Erythroblast (primary cell): ENCODE measurements around the gene UBE2U.

Experiments
- GATA1 ChIP-seq: IDR thresholded peaks from 2 replicates; pipeline ENCODE4 v1.6.1; 2011; ENCODE audit warnings: low read depth, mild to moderate bottlenecking, control low read depth, low read length, moderate library complexity
- POLR2A ChIP-seq: IDR thresholded peaks from 2 replicates; pipeline ENCODE4 v1.6.1; 2011; ENCODE audit warnings: mild to moderate bottlenecking, low read length

DNA sequence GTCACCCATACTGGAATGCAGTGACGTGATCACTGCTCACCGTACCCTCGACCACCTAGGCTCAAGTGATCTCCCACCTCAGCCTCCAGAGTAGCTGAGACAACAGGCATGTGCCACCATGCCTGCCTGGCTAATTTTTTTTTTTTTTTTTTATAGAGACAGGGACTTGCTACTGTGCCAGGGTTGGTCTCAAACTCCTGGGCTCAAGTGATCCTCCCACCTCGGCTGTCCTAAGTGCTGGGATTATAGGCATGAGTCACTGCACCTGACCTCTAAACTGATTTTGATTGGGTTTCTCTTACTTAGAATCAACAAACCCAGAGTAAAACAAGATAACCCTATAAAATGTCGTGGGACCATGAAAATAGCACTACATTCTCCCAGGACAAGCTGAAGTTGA lies 112.0 kb downstream of the UBE2U start:
- TF ChIP-seq POLR2A (no peak), GATA1 (no peak)
